SKM-1 (cell line): ENCODE results near the gene YWHAE.
"Not testable (repeated sequence)": the region's sequence is repeated elsewhere in the genome, so short reads cannot be mapped to it uniquely, and the experiment has no call there.

ENCODE experiments used
- DNase-seq: peaks from one replicate; lab custom pipeline; 2025; ENCODE audit not compliant: unreplicated experiment; lab: John Stamatoyannopoulos, UW

Gene YWHAE

DNA sequence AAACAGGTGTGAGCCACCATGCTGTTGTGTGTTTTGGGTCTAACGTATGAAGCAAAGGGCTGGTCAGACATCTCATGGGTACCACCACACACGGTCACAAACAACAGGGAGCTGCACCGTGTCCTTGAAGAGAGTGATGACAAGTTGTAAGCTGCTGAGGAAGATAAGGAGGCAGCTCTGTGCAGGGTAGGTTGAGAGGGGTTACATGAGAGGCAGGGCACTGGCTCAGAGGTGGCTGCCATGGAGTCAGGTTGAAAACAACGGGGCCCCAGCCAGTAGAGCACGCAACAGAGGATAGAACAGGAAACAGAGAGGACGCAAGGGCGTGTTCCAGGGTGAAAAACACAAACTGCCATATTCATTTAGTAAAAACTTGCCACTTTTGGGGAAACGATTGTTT lies 68.3 kb downstream of the YWHAE start:
- no peak for DNase-seq

- DNase-seq, result no peak
Measured at GRCh38 chr17:1329745-1330343, 70.2 kb downstream of the YWHAE start.

- no peak for DNase-seq
Measured at GRCh38 chr17:1328437-1328836, 71.6 kb downstream of the YWHAE start.

GRCh38 chr17:1325766-1326165 lies 74.3 kb downstream of the YWHAE start:
- no peak for DNase-seq

DNA sequence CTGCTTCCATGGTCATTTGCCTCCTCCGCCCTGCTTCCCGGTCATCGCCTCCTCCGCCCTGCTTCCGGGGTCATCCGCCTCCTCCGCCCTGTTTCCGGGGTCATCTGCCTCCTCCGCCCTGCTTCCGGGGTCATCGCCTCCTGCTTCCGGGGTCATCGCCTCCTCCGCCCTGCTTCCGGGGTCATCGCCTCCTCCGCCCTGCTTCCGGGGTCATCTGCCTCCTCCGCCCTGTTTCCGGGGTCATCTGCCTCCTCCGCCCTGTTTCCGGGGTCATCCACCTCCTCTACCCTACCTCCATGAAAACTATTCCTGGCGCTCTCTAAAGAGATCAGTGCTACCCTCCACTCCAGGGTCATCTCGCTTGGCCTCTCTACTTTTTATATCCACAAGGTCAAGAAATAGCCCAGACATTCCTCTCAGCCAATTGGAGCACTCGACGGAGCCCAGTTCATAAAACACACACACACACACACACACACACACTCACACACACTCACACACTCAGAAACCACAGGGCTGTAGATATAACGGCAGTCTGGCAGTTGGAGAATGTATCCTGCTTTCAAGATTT lies 75.7 kb downstream of the YWHAE start:
- no peak for DNase-seq

- DNase-seq, result no peak
Measured at GRCh38 chr17:1323336-1323735, 76.7 kb downstream of the YWHAE start.

GRCh38 chr17:1322480-1322879 lies 77.5 kb downstream of the YWHAE start:
- DNase-seq, result no peak

DNA sequence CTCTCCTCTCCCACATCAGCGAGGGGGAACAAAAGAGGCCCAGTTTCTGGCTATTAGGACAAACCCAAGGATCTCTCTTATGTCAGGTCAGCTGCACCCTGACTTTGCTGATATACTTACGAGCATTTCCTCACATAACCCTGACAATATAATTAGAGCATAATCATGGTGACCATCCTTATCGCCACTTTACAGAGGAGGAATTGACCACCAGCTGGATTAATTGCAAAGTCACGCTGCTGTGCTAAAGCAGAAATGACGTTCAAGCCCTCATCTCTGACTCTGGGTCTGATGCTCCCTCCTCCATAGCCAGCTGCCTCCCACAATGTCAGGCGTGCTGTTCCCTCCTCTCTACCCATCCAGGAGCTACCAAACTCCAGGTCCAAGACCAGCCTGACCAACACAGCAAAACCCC lies 78.0 kb downstream of the YWHAE start:
- no peak for DNase-seq

GRCh38 chr17:1315891-1316403 lies 84.1 kb downstream of the YWHAE start:
- no peak for DNase-seq

DNA sequence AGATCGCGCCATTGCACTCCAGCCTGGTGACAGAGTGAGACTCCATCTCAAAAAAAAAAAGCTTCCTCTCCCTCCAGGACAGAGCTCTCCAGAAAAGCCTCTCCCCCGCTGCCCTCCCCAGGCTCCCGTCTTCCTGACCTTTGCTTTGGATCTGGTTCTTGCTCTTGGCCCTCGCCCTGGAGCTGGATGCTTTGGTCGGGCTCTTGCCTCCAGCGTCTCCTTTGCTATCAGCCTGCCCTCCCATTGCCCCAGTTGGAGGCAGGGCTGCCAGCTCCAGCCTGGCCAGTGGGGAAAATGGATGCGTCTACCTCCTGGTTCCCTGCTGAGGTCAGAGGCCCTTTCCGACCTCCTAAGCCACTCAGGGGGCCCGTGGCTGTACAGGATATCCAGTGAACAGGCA lies 84.6 kb downstream of the YWHAE start:
- no peak for DNase-seq

DNA sequence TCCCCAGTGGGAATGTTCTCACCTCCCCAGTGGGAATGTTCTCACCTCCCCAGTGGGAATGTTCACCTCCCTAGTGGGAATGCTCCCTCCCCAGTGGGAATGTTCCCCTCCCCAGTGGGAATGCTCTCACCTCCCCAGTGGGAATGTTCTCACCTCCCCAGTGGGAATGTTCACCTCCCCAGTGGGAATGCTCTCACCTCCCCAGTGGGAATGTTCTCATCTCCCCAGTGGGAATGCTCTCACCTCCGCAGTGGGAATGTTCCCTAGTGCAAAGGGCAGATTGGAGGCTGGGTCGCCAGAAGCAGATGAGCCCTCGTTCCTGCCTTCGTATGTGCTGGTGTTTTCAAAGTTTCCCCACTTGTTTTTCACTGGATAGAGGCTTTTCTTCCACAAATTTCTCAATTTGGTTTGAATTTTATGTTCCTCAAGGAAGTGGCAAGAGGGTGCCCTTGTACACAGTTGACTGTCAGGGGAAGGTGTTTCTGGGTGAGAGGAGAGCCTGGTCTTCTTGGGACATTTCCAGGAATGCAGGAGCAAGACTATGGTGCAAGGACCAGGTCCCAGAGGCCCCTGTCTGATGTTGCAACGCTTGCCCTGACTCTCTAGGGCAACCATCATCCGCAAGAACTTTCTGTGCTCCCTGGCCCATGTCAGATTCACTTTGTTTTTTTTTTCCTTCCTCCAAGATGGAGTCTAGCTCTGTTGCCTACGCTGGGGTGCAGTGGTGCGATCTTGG lies 86.6 kb downstream of the YWHAE start:
- DNase-seq, result no peak

DNA sequence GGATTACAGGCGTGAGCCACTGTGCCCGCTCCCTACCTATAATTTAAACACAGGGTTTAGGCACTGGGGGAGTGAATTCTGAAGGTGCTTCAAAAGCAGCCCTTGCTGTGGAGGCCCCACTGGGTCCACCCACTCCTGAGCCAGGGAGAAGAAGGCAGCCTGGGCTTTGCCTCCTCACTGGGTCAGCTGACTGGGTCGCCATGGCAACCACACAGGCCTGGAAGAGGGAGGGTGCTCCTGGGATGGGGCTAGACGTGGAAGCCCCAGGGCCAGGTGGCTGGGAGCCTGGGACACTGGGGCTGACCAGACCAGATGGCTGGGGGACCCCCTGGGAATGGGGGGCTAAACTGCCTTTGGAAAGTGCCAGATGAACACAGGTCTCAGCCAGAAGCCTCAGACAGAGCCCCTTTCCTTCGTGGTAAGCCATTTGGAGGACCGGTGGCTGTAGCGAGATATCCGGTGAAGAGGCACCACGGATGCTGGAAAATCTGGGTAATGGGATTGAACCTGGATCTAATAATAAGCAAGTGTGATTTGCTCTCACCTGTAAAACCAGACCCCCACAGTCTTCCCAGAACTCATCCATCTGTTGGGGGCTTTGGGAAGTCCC lies 87.7 kb downstream of the YWHAE start:
- DNase-seq, result no peak

DNA sequence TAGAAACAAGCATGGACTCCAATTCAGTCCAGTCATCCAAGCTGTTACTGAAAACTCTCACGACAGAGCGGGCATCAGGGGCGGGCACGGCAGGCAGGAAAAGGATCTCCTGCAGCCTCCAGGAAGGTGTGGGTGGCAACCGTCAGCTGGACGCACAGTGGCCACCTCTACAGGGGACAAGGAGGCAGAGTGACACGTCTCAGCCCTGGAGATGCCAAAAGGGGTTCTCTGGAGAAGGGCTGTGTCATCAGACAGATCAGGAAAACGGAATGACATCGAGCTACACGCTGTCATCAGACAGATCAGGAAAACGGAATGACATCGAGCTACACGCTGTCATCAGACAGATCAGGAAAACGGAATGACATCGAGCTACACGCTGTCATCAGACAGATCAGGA lies 92.2 kb downstream of the YWHAE start:
- DNase-seq, result not testable (repeated sequence)

GRCh38 chr17:1304962-1305563 lies 95.0 kb downstream of the YWHAE start:
- no peak for DNase-seq

DNA sequence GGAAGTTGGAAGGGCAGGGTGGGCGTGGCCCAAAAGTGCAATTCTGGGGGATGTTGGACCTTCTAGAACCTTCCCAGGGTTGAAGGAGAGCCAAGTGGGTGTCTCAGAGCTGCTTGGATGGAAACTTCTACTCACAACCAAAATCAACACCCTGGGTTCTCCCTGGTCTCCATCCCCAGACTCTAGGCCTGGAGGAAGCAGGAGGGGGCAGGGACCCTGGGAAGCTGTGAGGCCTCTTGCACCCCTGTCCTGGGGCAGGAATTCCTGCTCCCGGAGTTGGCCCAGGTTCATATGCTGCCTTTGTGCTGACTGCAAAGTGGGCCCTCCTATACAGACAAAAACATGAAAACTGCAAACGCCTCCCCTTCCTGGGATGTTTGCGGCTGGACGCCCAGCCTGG lies 95.5 kb downstream of the YWHAE start:
- no peak for DNase-seq

DNA sequence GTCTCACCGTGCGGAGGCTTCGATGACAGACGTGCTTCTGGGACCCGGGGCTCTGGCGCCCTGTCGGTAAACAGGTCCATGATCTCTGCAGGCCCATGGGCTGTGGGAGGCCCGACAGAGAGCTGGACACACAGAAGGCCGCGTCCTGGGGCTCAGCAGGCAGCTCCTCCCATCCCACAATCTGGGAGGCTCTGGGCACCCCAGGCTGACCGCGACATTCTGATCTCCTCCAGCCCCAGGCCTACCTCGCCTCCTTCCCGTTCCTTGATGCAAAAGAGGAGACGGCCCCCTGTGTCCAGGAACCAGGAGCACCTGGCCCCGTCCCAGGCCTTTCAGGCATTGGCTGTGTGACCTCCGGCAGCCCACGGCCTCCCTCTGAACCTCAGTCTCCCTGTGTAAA lies 97.3 kb downstream of the YWHAE start:
- no peak for DNase-seq

DNA sequence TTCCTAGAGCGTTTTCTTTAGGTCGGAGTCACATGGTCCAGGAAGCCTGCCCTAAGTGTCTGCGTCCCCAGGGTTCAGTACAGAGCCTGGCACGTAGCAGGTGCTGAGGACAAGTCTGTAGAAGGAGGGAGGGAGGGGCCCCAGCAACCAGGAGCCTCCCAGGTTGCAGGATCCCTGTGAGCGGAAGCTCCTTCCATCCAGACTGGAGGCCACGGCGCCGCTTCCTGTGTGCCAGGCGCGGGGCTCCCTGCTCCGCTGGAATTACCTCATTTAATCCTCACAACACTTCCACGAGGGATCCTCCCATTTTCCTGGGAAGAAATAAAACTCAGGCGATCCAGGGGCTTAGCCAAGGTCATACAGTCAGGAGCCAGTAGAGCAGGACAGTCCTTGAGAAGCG lies 98.5 kb downstream of the YWHAE start:
- DNase-seq, result no peak

DNA sequence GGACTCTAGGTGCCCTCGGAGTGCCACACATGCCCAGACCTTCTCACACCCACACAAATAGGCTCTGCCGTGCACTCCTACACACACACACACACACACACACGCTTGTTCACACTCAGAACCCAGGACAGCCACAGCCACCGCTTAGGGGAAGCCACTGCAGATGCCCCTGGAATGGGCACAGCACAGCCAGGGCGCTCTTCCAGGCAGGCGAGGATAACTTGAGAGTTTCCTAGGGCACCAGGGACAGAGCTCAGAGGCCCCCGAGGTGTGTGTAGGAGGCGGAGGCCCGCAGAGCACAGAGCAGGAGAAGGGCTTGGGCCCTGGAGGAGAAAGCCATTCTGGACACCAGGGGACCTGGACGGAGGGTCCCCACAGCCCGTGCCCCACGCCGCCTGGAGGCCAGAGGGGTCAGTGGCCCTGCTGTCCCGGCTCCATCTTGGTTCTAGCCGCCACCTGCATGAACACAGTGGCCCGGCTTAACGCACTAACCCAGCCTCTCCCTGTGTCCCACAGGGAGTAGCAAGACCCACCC lies 99.6 kb downstream of the YWHAE start:
- no peak for DNase-seq

GRCh38 chr17:1299552-1300370 lies 100.3 kb downstream of the YWHAE start:
- DNase-seq, result no peak

GRCh38 chr17:1298606-1299005 lies 101.4 kb downstream of the YWHAE start:
- DNase-seq, result no peak
